ENCODE data around the gene VANGL2.

GRCh38 chr1:160409486-160409885 lies 9.1 kb downstream of the VANGL2 start:
- no peak for TF ChIP-seq CTCF (IDR thresholded peaks at IDR 0.05)
- TF ChIP-seq POLR2A (IDR thresholded peaks at IDR 0.05), result no peak
